NCI-H146 treated with DMSO at 0.1 percent for 48 hours (cell line): Measurements from ENCODE around the gene MACROD2.

Source experiments
- DNase-seq: peaks from one replicate; lab custom pipeline; 2025; ENCODE audit not compliant: unreplicated experiment; lab: John Stamatoyannopoulos, UW

Gene MACROD2

DNA sequence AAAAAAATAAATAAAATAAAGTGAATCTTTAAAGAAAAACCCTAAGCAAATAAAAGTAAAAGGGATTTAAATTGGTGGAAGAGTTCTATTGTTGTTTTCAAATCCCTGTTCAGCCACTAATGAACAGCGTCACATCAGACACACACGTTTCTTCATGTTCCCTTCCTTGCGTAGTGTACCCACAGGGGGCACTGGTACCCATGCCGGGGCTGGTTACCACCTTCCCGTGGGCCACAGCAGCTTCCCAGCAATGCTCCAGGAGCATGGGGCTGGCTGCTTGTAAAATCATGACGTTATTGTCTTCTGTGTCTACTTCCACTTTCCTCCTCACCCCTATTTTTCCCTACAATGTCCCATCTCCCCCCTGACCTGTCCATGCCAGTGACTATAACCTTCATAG lies 1589.2 kb downstream of the MACROD2 start:
- DNase-seq: no peak

GRCh38 chr20:15593081-15593480 lies 1597.8 kb downstream of the MACROD2 start:
- no peak for DNase-seq

DNA sequence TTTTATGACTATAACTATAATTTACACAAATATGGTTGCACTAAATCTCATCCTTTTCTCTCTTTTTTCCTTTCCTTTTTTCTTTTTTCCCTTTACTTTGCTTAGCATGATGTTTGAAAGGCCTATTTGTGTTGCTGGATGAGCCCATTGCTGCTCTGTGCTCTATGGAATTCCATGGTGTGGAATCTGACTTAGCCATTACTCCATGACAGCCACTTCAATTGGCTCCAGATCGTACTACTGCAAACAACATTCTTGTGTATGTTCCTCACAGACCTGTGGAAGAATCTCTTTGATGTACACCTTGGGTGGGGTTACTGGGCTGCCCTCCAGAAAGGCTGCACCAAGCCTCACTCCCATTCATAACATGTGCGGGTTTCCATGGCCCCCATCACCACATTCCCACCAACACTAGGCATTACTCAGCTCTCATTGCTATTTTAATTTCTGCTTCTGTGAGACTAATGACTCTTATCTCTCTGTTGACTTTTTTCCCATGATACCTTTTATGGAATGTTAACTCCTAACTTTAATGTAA lies 1598.9 kb downstream of the MACROD2 start:
- no peak for DNase-seq

- DNase-seq: no peak
Measured at GRCh38 chr20:15596220-15596890, 1601.0 kb downstream of the MACROD2 start.

DNA sequence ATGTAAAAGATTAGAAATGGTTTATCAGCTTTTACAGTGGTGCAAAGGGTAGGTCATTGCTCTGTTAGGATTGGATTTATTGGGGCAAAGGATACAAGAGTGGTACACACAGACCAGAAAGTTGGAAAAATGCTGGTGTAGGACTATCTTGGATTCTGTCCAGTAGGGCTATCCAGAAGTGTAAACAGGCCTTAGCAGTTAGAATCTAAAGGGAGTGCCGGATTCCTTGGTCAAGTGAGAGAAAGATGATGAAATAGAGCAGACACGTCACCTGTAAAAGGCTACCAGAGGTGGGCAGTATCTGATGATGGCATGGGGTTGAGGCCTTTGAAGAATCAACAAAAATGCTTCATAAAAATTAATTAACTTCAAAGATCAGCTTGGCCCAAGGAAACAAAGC lies 1602.0 kb downstream of the MACROD2 start:
- no peak for DNase-seq

GRCh38 chr20:15599961-15600360 lies 1604.6 kb downstream of the MACROD2 start:
- no peak for DNase-seq

DNA sequence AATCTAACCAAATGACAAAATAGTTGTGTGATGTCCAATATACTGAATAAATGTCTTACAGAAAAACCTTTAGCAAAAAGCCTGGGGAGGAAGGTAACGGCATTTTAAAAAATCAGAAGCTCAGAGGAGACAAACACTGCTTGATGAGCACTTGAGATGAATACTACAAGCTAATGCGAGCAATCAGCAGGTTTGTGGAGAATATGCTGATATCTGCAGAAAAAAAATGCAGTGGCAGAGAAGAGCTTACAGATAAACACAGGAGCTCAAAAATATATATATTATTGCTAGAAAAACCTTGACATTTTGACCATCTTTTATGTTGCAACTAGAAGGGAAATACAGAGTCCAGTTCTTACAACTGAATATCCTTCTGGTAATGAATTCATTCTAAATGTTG lies 1605.2 kb downstream of the MACROD2 start:
- DNase-seq: no peak

GRCh38 chr20:15603506-15603905 lies 1608.2 kb downstream of the MACROD2 start:
- DNase-seq: no peak

DNA sequence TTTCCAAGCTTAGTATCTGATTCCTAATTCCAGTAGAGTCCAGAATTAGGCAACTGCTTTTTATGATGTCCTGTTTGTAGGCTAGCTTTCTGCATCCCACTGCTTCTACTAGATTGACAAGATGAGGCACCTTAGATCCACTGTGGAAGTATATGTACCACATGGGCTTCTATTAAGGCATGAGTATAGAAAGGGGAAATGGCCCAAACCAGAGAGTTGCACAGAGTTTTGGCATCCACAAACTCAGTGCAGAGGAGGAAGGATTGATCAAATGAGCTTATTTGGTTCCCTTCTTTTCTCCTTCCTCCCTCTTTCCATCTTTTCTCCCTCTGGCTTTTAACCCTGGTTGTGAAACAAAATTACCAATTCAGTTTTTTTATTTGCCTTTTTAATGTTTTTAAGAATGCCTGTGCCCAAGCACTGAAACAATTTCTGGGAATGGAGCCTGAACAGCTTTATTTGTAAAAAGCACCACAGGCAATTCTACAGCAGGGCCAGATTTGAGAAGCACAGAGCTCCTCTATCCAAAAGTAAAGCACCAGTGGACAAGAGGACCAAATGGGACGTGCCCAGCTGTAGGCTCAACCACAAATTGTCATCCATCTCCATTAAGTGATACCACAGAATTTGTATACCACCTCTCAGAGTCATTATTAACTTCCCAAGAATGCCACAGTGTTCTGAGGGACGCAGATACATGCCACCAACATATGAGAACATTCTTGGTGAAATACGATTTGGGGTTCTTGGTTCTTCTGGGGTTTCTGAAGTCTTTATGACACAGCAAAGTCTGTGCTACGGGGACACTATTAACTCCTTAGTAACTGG lies 1608.9 kb downstream of the MACROD2 start:
- DNase-seq: no peak

- no peak for DNase-seq
Measured at GRCh38 chr20:15609921-15610320, 1614.6 kb downstream of the MACROD2 start.

DNA sequence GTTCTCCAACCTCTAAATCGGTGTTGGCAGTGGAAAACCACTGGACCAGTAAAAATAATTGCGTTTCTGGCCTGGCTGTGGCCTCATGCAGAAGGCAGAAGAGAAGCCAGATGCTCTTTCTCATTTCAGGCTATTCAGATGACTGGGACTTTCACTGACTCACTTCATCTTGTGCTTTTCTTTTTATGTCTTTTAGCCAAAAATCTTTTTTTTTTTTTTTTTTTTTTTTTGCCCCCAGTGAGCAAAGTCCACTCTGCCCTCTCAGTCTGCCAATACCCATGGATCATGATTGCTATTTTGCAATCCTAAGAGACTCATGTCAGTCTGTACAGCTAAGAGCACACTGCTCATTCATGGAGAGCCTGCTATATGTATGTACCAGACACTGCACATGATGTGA lies 1615.5 kb downstream of the MACROD2 start:
- no peak for DNase-seq

DNA sequence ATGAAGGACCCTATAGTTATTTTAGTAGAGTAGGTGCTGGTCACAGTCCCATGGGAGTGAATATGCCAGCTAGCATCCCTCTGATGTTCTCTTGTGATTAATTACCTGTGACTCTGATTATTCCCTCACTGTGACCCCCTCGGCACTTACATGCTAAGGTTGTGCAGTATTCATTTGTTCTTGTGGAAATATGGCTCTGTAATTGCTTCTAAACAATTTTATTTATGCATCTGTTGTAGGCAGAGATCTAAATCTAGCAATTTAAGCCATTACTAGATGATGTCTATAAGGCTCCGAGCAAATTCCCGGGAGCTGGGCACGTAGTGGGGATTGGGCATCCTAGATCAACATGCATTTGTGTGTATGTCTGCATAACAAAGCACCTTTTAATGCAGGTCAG lies 1616.2 kb downstream of the MACROD2 start:
- DNase-seq: no peak

- no peak for DNase-seq
Measured at GRCh38 chr20:15612198-15612597, 1616.9 kb downstream of the MACROD2 start.

GRCh38 chr20:15612769-15613168 lies 1617.5 kb downstream of the MACROD2 start:
- DNase-seq: no peak

GRCh38 chr20:15613530-15613929 lies 1618.2 kb downstream of the MACROD2 start:
- no peak for DNase-seq

- no peak for DNase-seq
Measured at GRCh38 chr20:15616626-15617025, 1621.3 kb downstream of the MACROD2 start.

- no peak for DNase-seq
Measured at GRCh38 chr20:15618110-15618509, 1622.8 kb downstream of the MACROD2 start.

DNA sequence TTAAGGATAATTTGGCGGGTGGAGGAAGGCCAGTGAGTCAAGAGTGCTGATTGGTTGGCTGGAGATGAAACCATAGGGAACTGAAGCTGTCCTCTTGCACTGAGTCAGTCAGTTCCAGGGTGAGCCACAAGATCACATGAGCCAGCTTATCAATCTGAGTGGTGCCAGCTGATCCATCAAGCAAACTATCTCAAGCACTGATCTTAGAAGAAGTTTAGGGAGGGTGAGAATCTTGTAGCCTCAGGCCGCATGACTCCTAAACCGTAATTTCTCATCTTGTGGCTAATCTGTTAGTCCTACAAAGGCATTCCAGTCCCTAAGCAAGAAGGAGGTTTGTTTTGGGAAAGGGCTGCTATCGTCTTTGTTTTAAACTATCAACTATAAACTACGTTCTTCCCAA lies 1623.6 kb downstream of the MACROD2 start:
- DNase-seq: no peak

DNA sequence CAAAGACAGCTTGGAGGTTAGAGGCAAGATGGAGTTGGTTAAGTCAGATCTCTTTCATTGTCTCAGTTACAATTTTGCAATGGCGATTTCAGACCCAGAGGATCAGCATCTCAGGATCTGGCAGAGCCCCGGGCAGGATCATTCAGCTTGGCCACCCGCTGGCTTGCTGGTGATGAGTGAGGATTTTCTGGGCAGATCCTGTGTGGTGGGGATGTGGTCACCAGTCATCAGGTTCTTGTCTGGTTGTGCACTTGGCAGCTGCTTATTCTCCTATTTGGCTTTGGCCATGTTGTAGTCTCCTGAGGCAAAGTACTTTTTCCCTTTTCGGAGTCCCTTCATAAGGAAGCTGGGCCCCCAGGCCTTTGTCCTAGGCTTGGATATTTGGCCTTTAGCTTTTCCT lies 1624.0 kb downstream of the MACROD2 start:
- no peak for DNase-seq

DNA sequence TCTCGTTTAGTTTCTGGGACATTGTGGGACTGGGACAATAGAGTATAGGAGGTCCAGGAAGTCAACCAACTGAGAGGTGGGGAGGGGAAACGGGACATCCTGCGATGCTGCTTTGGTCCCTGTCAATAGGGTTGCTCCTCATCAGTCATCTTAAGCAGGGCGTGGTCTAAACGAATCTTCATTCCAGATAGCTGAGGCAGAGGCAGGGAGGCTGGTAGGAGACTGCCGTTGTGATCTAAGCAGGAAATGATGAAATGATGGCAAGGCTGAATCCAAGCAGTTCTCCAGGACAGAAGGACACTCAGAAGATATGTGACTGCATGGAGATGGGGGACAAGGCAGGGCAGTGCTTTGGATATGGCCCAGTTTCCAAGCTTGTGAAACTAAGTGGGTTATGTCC lies 1624.5 kb downstream of the MACROD2 start:
- no peak for DNase-seq

GRCh38 chr20:15622368-15622767 lies 1627.1 kb downstream of the MACROD2 start:
- DNase-seq: no peak

DNA sequence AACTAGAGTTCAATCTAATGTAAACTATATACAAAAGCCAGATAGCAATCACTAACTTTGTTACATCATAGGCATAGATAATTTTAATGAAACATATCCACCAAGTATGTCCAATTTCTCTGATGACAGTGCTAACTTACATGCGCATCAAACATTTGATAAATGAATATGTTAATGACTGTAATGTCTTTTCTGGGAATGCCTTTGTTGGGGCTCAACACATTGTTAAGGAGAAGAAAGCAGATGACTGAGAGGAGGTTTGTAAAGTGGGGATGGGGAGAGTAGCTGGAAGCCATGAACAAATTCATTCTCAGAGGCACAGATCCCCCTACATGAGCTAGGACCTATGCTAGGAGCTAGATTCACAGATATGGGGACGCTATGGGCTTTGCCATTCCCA lies 1627.9 kb downstream of the MACROD2 start:
- DNase-seq: no peak
